Muscle of arm (tissue), 12 donors: ENCODE results near the gene PPM1L. TPM values are rescaled to one million over a fixed set of nuclear protein-coding genes. Genes with fewer than 3 reads are reported as not detected.
"Not testable (repeated sequence)": the region's sequence is repeated elsewhere in the genome, so short reads cannot be mapped to it uniquely, and the experiment has no call there.

Experiments used
- DNase-seq: peaks from one replicate; pipeline ENCODE4 v3.0.0-alpha.2; 2013
- polyA plus RNA-seq, 12 donors: library from polyadenylated mRNA; unstranded; fragments of 120-200 nt; gene quantifications; one replicate each; pipeline ENCODE4 v1.2.1, GENCODE V29; 2013; ENCODE audit not compliant: insufficient read length in 12 of 12

PPM1L gene
- polyA plus RNA-seq, 12 donors: 7.3 to 14.3 (median 11.3) TPM; not detected in 1

DNA sequence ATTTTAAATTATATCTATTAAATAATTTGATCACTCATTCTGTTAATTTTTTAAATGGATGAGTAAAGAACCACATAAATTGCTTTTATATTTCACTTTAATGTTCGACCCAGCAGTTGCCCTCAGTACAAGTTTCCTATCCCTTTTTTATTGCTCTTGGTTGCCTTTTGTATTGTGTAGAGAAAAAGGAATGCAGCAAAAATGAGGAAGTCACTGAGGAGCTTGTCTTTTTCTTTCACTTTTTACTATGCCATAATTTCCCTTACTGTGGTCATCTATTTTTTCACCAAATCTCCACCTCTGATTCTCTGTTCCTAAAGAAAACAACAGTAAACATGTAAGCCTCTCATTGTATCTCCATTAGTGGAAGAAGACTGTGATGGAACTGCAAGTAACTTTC, 226.5 kb downstream of the PPM1L start:
- DNase-seq: no peak

DNA sequence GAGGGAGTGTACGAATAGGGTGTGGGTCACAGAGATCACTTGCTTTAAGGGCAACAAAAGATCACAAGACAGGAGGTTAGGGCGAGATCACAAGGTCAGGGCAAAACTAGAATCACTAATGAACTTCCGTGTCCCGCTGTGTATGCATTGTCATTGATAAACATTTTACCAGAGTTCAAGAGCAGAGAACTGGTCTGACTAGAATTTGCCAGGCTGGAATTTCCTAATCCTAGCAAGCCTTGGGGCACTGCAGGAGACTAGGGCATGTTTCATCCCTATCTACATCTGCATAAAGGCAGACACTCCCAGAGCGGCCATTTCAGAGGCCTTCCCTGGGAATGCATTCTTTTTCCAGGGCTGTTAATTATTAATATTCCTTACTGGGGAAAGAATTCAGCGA, 227.9 kb downstream of the PPM1L start:
- DNase-seq: not testable (repeated sequence)

DNA sequence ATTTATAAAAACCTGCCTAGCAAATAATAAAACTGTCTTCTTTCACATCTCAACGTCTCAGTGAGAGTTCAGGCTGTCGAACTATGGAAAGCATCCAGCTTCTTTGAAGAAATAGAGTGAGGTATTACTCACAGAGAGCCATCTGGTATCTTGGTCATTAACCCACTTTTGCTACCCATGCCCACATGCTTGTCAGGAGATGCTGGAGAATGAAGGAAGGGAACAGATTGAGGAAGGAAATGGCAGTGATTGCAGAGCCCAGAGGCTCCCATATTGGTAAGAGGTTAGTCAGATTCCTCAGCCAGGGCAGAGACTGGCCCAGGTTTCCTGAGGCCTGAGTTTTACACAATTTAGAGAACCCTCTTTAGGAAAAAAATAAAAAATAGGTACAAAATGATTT, 230.0 kb downstream of the PPM1L start:
- DNase-seq: no peak

DNA sequence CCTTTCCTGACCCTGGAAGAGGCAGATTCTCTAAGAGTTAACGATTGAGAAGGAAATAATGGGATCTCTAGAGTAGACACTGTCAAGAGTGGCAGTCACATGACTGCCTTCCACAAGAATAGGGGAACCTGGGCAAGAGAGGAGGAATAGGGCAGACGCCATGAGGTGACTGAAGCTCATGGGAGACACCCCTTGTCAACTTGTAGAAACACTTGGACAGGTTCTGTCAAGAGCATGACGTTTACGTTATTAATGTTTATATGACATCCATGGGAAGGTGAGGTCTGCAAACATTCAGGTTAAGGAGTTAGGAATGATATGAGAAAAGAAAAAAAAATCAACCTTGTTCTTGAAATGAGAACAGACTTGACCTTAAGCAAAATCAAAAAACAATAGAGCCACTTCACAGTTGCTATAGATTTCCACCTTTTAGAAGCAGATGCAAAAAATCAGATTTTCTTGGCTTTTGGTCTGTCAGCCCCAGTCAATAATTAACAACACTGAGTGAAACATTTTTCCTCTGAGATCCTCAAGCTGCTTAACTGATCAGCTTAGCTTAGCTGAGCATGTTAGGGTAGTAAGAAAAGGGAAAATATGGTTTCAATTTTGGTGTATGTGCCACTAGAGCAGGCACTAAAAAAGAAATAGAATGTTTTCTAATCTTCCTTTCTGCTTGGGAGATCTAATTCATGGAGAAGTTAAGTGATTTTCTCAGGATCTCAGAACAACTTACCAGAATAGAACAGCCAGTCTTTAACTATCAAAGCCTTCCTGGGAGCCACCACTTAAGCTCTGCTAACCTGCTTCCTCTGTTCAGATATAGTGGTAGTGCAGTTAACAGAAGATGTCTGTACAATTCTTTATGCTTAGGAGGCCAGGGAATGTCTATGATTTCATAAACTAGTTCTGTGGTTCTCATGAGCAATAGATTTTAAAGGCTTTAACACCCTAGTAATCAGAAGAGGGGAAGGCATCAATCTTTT, 232.2 kb downstream of the PPM1L start:
- DNase-seq: no peak

DNA sequence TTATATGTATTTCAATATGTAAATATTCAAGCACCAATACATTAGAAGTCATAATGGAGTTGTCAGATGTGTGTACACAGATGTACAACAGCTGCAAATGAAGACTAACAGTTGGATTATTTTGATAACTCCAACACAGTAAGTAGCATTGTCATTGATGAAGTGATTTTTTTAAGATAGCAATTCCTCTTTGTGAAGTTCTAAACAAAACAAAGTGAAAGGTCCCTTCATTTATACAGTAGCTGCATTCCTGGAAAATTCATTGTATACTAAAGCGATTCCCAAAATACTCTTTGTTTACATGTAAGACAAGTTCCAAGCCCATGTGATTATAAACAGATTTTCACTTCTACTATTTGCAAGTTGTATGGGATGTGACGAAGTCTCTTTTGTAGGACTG, 234.4 kb downstream of the PPM1L start:
- no peak for DNase-seq

DNA sequence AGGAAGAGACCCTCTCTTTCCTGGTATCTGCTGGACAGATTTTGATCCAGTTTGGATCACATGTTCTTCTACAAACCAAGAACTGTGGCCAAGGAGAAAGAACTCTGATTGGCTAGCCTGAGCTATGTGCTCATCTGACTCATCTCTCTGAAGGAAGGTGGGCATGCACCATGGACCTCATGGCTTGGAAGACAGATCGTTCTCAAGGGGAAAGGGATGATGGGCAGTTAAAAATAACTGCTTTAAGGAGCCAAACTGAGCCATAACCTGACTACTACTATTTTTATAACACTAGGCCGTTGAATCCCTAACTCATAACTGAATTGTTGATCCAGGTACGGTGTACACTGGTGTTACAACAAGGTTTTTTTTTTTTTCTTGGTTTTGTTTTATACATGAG, 236.7 kb downstream of the PPM1L start:
- no peak for DNase-seq

DNA sequence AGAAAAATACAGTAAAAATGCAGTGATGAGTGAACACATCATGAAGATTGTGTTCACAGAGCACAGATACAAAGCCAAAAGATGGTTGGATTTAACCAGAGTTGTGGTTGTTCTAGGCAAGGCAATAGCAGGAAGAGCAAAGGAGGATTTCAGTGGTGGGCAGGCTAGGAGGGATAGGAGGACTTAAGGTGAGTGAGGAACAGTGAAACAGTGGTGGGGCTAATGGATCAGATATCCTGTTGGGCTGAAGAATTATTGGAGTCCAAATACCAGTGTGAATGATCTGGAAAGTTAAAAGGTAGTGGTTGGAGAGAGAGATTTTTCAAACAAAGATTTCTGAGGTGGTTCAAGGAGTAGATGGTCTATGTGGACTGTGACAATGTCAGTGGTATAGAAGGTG, 240.8 kb downstream of the PPM1L start:
- no peak for DNase-seq

DNA sequence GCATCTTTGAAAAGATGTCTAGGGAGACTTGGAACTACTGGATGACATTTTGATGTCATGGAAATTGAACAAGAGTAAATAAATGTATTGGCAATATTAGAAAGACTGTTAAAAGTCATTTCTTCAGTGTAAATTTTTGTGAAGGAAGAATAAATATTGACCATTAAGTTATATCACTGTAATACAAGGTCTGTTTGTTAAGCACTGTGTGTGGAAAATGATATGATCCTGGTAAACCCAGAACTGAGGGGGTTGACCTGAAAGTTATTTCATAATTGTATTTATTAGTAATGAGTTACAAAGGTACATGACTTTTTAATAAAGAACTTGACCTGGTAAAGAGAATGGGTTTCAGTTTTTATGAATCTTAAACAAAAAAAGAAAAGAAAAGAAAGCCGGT, 242.6 kb downstream of the PPM1L start:
- DNase-seq: no peak

DNA sequence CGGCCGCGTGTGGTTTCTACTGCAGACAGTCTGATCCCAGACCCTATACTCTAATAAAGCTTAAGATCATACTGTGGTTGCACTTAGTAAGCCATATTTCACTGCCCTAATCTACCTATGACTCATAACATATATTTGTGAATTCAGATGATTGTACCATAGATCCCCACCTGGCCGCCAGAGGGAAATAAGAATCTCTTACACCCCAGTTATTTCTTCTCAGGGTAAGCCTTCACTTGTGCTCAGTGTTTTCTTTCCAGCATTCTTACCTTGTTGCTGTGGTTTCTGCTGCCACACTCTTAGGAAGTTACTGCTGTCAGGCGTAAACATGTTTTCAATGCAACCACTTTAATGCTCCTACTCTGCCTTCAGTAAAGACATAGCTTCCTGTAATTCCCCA, 243.2 kb downstream of the PPM1L start:
- no peak for DNase-seq

DNA sequence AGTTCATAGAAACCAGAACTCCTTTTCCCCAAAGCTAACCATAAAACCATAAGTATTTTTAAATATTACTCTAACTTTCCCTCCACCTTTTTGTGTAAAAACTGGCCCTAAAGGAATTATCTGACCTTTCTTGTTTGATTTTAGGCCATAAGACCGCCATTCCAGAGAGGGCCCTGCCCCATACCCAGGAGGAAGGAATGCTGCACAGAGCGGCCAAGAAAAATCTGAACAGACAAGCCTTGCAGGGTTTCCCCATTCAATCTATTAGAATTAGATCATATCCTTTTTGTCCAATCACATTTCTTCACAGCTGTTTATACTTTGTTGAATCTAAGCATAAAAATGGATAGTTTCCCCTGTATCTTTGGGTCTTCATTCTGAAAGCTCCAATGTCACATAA, 252.1 kb downstream of the PPM1L start:
- DNase-seq: no peak

DNA sequence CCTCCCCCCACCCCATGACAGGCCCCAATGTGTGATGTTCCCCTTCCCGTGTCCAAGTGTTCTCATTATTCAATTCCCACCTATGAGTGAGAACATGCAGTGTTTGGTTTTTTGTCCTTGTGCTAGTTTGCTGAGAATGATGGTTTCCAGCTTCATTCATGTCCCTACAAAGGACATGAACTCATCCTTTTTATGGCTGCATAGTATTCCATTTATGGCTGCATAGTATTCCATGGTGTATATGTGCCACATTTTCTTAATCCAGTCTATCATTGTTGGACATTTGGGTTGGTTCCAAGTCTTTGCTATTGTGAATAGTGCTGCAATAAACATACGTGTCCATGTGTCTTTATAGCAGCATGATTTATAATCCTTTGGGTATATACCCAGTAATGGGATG, 254.1 kb downstream of the PPM1L start:
- not testable (repeated sequence) for DNase-seq

DNA sequence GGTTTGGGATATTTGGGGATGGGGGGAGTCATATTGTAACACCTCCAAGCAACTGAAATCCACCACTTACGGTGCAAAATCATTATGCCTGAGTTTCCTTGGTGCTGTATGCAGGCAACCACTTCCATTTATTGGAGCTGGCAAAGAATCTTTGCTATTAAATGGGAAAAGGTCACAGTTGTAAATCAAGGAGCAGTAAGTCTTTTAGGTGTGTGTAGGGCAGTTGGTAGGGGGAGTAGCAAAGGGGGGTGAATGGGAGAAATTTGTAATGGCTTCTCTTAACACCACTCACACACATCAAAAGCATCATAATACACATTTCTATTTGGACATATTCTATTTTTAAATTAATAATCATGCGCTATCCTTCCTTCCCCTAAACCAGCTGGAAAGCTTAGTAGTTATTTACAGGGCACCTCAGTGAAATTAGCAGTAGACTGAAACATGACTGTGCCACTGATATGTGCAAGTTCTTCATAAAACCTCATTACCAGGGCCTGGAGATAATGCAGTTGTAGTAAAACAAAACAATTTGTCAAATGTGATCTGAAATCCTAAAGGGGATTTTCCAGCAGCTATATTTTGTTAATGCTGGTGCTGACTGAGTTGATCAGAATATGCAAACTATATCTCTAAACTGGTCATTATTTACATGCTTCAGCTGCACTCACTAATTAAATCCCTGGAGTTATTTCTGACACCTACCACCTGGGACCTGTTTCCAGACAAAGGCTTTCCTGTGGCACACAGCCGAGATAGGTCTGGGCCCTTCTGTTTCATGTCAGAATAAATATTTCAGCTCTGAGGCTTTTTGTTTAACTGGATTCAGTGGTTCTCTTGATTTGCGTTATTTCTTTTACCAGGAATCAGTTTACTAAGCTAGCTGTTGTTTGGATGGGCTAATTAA, 259.1 kb downstream of the PPM1L start:
- no peak for DNase-seq

DNA sequence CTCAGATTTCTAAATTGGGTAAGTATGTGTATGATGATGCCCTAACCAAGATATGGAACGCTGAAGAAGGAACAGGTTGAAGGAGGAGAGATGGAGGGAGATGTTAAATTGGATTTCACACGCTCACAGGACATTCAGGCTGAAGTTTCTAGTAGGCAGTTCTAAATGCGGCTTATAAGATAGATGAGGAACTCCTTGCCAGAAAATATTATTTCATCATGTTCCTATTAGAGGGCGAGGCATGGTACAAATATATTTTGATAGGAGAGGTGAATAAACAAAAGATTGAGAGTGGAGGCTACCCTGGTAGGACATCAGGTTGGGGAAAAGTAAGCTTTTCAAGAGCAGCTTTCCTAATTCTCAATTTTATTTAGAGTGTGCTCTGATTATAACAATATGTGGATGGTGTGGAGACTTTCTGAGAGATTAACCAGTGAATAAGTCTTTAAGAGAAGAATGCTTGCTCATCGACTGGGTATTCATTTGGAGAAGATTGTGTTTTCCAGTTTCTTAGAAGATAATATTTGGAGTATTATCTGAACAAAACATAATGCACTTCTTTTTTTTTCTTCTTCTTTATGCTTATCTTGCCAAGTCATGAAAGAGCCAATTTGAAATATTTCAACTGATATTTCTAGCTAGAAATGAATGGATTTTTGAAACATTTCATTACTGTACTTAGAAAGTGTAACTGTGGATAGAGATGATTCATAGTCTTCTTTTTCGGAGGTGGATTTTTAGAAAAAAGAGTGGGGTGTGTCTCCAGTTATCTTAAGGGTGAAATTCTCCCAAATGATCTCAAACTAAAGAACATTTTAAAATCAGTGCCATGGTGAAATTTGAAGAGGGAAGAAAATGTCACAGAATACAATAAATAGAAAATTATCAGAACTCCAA, 260.6 kb downstream of the PPM1L start:
- no peak for DNase-seq

DNA sequence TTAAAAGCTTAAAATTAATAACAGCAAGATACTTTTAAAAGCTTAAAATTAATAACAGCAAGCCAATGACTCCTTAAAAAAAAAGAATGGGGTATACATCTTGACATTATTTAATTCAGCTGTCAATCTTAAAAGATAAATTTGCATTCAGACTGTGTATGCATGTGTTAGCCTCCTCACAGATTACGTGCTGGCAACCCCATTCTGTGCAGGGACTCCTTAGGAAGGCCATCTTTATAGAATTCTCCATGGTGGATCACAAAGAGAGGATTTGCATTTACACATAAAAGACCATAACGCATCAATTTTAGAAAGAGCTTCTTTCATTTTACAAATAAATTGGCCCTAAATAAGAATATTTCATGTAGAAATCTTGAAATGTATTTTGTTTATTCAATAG, 261.9 kb downstream of the PPM1L start:
- DNase-seq: no peak

DNA sequence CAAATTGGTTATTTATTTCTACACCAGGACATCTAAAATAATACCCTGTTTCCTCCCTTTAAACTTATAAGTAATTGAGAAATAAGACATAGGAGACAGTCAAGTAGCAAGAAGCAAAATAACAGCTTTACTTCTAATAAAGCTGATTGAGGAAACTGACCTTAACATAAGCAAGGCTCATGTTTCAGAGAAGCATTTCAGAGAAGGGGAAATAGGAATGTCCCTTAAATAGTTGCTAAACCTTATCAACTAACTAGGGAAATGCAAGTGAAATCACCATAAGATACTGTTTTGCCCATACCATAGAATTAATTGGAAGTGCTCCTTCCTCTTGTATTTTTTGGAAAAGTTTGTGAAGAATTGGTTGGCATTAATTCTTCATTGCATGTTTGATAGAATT, 264.2 kb downstream of the PPM1L start:
- no peak for DNase-seq

DNA sequence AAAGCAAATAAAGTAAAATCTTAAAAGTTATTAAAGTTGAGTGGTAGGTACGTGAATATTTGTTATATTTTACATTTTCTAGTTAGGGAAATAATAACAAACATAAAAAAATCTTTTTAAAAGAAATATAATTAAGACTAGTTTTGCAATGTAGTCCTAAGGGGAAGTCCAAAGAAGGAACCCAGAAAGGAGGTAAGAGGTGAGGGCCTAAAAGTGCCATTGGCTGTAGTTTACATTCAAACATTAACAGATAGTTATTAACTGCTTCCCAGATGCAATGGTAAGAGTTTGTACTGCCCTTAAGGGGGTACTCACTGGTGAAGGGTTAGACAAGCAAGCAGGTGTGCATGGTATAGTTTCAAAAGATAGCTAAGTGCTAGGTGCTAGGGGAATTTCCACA, 269.9 kb downstream of the PPM1L start:
- no peak for DNase-seq

DNA sequence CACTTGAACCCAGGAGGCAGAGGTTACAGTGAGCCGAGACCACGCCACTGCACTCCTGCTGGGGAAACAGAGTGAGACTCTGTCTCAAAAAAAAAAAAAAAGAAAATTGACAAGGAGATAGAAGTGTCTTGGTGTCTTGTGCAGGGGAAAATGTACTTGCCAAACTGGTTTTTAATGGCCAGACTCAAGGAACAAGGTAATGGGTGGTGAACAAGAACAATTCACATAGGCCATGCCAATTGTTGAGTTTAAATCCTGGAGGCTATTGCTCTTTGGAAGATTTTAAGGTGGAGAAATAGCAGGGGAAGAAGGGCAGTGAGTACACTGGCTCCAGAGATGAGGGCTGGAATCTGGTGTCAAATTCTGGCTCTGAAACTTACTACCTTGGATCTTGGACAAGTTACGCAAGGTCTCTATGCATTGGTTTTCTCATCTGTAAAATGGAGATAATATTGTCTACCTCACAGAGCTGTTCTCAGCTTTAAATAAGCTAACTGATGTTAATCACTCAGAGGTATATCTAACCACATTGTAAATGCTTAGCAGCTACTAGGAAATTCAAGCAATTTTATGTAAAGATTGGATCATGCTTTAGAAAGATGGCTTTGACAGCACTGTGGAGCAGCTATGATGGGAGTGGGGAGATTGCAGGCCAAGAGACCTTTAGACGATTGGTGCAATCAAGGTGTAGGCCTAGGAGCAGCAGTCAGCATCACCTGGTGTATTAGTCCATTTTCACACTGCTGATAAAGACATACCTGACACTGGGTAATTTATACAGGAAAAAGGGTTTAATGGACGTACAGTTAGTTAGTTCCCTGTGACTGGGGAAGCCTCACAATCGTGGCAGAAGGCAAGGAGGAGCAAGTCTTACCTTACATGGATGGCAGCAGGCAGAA, 270.8 kb downstream of the PPM1L start:
- DNase-seq: no peak

DNA sequence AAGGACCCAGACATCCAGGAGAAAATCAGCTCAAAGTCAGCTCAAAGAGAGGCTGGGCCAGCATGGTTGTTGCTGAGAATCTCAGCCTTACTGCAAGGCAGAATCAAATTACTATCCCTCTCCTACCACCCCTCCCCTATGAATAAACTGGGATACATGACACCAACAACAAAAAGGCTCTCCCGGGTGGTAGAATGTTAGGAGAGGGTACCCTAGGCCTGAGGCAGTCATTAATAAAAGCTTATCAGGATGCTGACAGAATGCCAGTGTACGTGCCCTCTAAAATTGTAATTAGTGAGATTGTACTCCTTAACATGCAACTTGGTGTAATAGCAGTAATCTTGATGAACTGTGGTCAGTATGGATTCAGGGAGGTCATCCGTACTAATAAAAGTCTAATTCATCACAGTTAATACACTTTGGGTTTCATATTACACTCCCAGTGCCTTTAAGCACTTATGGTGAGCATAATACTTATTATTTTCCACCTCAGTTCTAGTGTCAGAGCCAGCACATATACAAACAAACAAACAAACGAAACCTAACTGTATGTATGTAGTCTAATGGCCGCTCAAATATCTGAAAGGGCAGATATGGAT, 272.6 kb downstream of the PPM1L start:
- DNase-seq: no peak

DNA sequence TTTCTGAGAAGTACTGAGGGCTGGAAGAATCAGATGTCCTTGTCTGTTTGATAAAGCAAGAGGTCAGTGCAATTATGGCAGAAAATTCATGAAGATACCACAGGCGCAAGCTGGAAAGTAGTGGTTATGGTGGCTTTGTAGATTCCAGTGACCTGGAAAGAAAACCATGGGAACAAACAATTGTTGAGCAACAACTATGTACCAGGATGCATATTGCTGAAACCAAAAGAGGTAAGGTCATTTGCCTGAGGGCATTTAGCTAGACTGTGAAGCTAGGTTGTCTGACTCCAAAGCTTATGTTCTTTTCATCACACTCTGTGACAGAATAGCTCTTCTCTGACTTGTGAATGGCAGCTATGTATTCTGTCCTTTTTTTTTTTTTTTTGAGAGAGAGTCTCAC, 275.1 kb downstream of the PPM1L start:
- DNase-seq: no peak

DNA sequence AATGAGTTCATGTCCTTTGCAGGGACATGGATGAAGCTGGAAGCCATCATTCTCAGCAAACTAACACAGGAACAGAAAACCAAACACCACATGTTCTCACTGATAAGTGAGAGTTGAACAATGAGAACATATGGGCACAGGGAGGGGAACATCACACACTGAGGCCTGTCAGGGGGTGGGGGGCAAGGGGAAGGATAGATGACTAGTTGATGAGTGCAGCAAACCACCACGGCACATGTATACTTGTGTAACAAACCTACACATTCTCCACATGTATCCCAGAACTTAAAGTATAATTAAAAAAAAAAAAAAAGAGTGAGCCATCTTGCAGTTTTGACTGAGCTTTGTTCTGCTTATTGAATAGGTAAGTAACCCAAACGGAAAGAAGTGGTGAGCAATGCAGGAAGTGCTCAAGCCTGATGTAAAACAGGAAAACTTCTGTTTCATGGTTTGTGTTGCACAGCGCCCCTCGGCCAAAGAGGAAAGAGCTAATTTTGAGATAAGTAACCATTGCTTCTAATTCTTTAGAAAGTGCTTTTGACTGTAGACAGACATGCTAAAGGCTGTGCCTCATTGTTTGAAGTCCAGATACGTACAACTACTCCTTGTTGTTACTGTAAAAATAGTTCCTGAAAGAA, 279.0 kb downstream of the PPM1L start:
- not testable (repeated sequence) for DNase-seq
